ENCODE results near the gene OBP2B.
"Not testable (repeated sequence)": the region's sequence is repeated elsewhere in the genome, so short reads cannot be mapped to it uniquely, and the experiment has no call there.

The OBP2B gene, protein sequence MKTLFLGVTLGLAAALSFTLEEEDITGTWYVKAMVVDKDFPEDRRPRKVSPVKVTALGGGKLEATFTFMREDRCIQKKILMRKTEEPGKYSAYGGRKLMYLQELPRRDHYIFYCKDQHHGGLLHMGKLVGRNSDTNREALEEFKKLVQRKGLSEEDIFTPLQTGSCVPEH

GRCh38 chr9:133208880-133209300 lies at the start of gene OBP2B:
Gene OBP2B, minus strand, starts transcription at chr9:133209250. Its CDS starts 51 bp downstream, at chr9:133209199.
- in situ Hi-C loops (cut with HindIII; ENCODE audit: low sequenced_read_pairs) = not testable (repeated sequence)

DNA sequence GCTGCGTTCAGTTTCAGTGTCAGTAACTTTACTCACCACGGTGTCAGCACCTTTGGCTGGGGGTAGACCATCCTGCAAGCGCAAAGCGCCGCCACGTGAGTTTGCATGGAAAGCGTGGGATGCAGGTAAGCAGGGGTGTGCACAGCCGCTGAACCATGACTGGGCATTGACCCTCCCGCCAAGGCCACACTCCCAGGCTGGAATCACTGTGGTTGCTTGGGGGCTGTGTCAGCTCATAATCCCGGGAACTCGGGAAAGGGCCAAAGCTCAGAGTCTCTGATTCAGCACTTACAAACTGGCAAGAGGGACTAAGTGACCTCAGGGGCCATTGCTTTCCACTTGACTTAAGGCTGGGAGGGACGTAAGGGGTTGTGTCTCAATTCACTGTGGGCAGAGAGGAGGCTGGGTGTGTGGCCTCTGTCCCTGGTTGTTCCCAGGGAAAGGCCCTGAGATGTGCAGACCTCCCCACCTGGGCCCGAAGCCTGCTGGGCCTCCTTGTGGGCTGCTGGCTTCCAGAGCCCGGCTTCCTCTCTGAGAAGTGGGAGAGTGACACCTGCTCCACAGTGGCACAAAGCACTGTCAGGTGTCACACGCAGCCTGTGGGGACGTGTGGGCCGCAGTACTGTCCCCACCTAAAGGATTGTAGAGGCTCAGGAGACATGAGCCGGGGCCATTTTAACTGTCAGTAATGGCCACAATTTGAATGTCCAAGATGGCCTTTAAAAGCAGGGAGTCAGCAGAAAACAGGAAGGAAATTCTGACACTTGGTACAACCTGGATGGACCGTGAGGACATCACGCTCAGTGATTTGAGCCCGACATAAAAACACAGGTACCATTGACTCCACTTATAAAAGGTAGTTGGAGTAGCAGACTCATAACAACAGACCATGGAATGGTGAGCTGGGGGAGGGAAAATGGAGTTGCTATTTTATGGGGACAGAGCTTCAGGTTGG lies 49.3 kb upstream of the OBP2B start:
- in situ Hi-C loops (cut with HindIII; ENCODE audit: low sequenced_read_pairs) = no loop called here

DNA sequence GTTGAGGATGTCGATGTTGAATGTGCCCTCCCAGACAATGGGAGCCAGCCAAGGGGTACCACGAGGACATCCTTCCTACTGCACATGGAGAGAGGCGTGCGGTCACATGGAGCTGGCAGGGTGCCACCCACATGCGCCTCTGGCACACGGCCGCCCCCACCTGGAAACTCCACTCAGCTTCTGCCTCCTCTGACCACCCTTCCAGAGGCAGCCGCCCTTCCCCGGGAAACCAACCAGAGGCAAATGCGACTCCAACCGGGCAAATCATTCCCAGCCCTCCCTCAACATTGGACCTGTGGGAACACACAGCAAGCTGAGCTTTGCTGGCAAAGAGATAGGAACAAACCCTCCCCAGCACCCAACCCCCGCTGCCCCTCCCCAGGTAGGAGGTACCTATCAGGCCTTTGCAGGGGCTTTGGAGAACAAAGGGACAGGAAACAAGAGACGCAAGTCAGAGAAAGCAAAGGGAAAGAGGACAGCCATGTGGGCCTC lies 48.5 kb upstream of the OBP2B start:
- in situ Hi-C loops (cut with HindIII; ENCODE audit: low sequenced_read_pairs) = no loop called here

DNA sequence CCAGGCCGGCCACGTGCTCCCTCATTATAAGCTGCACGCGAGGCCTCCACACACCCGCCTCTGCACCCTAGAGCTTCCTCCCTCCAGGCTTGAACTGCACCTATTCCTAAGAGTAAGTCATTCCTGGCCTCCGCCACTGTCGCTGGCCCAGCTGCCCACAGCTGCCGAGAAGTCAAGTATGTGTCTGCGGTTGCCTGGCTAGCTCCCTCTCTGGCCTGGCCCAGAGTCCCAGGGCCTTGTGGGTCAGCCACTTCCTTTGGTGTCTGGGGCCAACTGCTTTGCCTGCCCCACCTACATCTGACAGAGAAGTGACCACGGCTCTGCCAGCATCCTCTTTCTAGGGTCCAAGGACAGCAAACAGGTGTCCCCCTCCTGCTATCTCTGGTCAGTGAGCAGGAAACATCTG lies 47.6 kb upstream of the OBP2B start:
- in situ Hi-C loops (cut with HindIII; ENCODE audit: low sequenced_read_pairs) = no loop called here

DNA sequence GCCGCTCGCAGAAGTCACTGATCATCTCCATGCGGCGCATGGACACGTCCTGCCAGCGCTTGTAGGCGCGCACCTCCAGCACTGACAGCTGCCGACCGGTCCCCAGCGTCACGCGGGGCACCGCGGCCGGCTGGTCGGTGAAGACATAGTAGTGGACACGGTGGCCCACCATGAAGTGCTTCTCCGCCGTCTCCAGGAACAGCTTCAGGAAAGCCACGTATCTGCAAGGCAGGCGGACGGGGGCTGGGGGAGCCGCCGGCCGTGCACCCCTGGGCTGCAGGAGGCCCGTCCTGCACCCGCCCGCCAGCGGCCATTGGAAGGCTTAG lies 47.0 kb upstream of the OBP2B start:
- in situ Hi-C loops (cut with HindIII; ENCODE audit: low sequenced_read_pairs) = no loop called here

- in situ Hi-C loops (cut with HindIII; ENCODE audit: low sequenced_read_pairs) = no loop called here
Measured at GRCh38 chr9:133255371-133256135, 46.5 kb upstream of the OBP2B start.

GRCh38 chr9:133254471-133254870 lies 45.4 kb upstream of the OBP2B start:
- in situ Hi-C loops (cut with HindIII; ENCODE audit: low sequenced_read_pairs) = no loop called here

DNA sequence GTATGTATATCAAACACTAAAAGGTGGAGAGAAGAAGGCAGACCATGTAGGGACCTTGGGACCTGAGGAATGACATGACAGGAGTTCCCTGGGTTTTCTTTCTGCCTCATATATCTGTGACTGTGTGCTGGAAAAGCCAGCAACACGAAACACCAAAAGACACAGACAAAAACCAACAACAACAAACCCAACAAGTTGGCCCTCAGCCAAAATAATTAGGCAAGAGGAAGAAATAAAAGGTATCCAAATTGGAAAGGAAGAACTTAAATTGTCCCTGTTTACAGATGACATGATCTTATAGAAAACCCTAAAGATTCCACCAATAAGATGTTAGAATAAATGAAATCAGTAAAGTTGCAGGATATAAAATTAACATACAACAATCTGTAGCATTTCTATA lies 44.2 kb upstream of the OBP2B start:
- in situ Hi-C loops (cut with HindIII; ENCODE audit: low sequenced_read_pairs) = no loop called here

GRCh38 chr9:133252301-133253020 lies 43.4 kb upstream of the OBP2B start:
- in situ Hi-C loops (cut with HindIII; ENCODE audit: low sequenced_read_pairs) = no loop called here

- in situ Hi-C loops (cut with HindIII; ENCODE audit: low sequenced_read_pairs) = no loop called here
Measured at GRCh38 chr9:133251773-133252172, 42.7 kb upstream of the OBP2B start.

DNA sequence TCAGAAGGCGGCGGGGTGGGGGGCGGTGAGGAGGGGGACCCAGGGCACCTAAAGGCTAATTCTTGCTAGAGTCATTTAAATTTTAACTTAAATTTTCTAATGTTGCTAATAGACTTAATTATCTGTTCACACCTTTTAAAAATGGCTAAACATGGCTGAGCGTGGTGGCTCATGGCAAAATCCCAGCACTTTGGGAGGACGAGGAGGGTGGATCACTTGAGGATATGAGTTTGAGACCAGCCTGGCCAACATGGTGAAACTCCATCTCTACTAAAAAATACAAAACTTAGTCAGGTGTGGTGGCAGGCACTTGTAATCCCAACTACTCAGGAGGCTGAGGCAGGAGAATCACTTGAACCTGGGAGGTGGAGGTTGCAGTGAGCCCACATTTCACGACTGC lies 42.2 kb upstream of the OBP2B start:
- in situ Hi-C loops (cut with HindIII; ENCODE audit: low sequenced_read_pairs) = not testable (repeated sequence)

DNA sequence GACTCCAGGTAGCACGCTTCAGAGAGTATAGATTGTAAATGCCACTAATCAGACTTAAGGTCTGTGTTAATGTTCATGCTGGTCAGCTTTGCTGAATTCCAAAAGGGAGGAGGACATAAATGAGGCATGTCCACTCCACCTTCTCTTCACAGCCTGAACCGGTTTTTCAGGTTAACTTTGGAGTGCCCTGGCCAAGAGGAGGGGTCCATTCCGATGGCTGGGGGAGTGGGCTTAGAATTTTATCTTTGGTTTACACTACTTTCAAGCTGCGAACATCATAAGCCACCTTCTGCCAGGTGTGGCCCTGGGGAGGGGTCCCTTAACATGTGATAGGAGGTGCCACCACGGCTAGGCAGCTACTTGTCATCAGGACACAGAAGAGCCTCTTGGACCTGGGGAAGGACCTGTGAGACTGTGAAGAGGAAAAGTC lies 41.7 kb upstream of the OBP2B start:
- in situ Hi-C loops (cut with HindIII; ENCODE audit: low sequenced_read_pairs) = no loop called here

DNA sequence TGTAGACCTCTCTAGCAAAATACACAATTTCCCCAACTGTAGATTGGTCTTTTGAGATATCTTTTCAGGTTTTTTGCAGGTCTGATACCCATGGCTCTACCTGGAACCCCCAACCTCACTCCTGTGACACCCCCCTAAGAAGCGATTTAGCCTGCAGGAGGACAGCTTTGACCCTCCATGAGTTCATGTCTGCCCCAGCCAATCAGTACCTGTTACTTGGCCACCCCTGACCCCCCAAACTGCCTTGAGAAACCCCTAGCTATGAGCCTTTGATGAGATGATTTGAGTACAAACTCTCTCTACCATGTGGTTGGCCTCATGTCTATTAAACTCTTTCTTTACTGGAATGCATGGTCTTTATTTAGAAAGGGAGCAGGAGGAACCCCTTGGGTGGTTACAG lies 40.3 kb upstream of the OBP2B start:
- in situ Hi-C loops (cut with HindIII; ENCODE audit: low sequenced_read_pairs) = no loop called here

DNA sequence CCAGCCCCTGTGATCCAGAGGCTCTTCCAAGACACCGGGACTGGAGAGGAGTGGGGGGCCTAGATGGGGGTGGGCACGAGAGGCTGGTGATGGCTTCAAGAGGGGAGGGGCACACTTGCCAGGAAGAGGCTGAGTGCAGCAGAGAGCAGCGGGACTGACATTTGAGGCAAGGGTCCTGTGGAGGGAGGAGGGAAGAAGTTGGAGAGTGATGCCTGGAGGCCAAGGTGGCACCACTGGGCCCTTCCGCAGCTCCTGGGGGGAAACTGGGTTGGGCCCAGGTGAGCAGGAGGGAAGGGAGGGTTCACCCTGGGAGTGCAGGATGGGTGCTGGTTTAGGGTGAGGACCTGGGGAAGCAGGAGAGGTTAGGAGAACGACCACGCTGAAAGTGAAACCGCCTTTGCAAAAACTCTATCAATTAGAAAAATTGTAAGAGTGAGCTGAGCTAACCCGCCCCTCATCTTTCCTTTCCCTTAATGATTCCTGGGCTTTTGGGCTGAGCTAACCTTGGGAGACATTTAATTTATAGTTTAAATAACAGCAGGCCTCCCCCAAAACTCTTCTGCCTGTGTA lies 39.8 kb upstream of the OBP2B start:
- in situ Hi-C loops (cut with HindIII; ENCODE audit: low sequenced_read_pairs) = no loop called here

DNA sequence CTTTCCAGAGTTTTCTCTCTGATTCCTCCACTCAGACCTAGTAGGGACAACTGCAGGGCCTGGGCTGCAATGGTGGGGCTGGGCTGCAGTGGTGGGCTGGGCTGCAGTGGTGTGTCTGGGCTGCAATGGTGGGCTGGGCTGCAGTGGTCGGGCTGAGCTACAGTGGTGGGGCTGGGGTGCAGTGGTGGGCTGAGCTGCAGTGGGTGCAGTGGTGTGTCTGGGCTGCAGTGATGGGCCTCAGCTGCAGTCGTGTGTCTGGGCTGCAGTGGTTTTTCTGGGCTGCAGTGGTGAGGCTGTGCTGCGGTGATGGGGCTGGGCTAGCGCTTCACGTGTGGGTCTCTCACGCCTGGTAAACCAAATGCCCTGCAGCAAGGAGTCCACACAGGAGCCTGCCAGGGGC lies 38.6 kb upstream of the OBP2B start:
- in situ Hi-C loops (cut with HindIII; ENCODE audit: low sequenced_read_pairs) = no loop called here

- in situ Hi-C loops (cut with HindIII; ENCODE audit: low sequenced_read_pairs) = no loop called here
Measured at GRCh38 chr9:133246991-133247390, 37.9 kb upstream of the OBP2B start.

GRCh38 chr9:133246562-133246961 lies 37.5 kb upstream of the OBP2B start:
- in situ Hi-C loops (cut with HindIII; ENCODE audit: low sequenced_read_pairs) = no loop called here

DNA sequence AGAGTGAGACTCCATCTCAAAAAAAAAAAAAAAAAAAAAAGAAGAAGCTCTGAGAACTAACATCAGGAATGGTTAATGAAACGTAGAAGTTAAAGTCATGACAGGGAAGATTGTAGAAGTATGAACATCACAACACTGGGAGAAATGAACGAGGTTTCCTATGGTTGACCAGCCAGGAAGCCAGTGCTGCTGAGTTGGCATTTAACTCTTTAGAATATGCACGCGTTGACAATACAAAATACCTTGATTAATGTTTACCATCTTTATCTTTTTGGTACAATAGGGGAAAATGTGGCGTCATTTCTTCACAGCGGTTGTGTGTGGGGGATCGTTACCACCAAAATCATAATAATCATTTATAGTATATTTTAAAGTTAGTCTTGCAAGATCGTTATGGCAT lies 33.9 kb upstream of the OBP2B start:
- in situ Hi-C loops (cut with HindIII; ENCODE audit: low sequenced_read_pairs) = no loop called here

DNA sequence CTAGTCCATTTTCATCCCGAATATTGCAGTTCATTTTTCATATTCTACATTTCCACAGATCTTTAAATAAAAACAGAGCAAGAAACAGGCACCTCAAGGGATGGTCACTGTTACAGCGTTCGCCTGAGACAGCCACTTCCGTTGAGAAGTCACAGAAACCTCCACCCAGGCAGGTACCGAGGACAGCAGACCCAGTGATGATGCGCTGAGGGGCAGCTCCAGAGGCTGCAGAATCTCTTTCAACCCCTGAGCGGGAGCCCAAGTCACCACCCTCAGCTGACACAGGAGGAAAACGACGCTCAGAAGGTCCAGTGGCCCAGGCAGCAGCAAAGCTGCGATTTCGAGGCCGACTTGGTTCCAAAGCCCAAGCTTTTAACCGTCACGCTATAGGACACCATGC lies 33.2 kb upstream of the OBP2B start:
- in situ Hi-C loops (cut with HindIII; ENCODE audit: low sequenced_read_pairs) = no loop called here

DNA sequence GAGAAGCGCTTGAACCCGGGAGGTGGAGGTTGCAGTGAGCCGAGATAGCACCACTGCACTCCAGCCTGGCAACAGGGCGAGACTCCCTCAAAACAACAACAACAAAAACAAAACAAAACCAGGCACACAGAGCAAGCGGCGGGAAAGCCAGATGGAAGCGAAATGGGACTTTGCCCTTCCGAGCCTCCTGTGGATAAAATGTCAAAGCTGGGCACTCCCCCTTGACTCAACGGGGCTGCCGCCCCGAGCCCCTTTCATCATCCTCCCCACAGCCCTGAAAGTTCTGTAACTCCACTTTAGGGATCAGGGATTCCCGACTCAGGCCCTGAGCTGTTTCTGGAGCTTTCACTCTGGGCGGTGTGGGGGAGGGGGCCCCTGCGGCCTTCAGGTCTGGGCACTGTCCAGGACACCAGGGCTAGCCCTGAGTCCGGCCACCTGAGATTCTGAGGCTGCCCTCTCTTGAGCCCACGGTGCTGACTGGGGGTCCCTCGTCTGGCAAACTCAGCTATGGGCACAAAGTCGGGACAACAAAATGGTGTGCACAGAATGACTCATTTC lies 30.6 kb upstream of the OBP2B start:
- in situ Hi-C loops (cut with HindIII; ENCODE audit: low sequenced_read_pairs) = no loop called here

All from DLD1 (cell line).